Progenitor cell of endocrine pancreas (in vitro differentiated cells): ENCODE data around the gene RXRB. TPM values are rescaled to one million over a fixed set of nuclear protein-coding genes. Genes with fewer than 3 reads are reported as not detected.
A peak's percentile ranks its signal among the peaks of the same experiment; 100 is the strongest.

Experiments used
- DNase-seq: peaks from one replicate; pipeline ENCODE4 v3.0.0; 2021; ENCODE audit warnings: low spot score; ENCODE audit not compliant: unreplicated experiment
- H3K27ac Mint-ChIP-seq: 2 replicates; pipeline ENCODE4 v1.8.0; 2021; ENCODE audit warnings: mild to moderate bottlenecking, moderate library complexity, mixed read lengths
- H3K27me3 Mint-ChIP-seq: 2 replicates; pipeline ENCODE4 v1.8.0; 2021; ENCODE audit warnings: mixed read lengths
- H3K36me3 Mint-ChIP-seq: 2 replicates; pipeline ENCODE4 v1.8.0; 2022; ENCODE audit warnings: mixed read lengths; ENCODE audit not compliant: insufficient read depth
- H3K4me1 Mint-ChIP-seq: 2 replicates; pipeline ENCODE4 v1.8.0; 2021; ENCODE audit warnings: low read depth, mixed read lengths
- H3K4me3 Mint-ChIP-seq: 2 replicates; pipeline ENCODE4 v1.8.0; 2021; ENCODE audit warnings: low read depth, mild to moderate bottlenecking, moderate library complexity, mixed read lengths
- H3K9me3 Mint-ChIP-seq: 2 replicates; pipeline ENCODE4 v1.8.0; 2021; ENCODE audit warnings: low read depth, mixed read lengths
- CTCF ChIP-seq: fragments of 200-600 bp; sonication (generic); IDR thresholded peaks from one replicate; pipeline ENCODE4 v1.5.0; 2021; ENCODE audit warnings: antibody characterized with exemption, mild to moderate bottlenecking; ENCODE audit not compliant: unreplicated experiment
- total RNA-seq: library from RNA; stranded (reverse); gene quantifications from 2 replicates; pipeline ENCODE4 v1.2.1, GENCODE V29; 2021

Gene RXRB
- total RNA-seq, 1 donor from 2014 or later: 47.1 TPM

- peak; percentile 87 for DNase-seq
- TF ChIP-seq CTCF: peak; percentile 93
- Mint-ChIP-seq H3K27ac (peak overlapping the region; percentile 49), H3K4me1 (peaks cover 18% of the 10 kb centered on the region), H3K27me3 (peaks cover 22% of the 10 kb centered on the region), H3K4me3 (peak overlapping the region; percentile 73), H3K36me3 (peaks cover 14% of the 10 kb centered on the region), H3K9me3 (no peaks in the 10 kb centered on the region)
Measured at GRCh38 chr6:33247977-33248642, 47.6 kb upstream of the RXRB start.

- Mint-ChIP-seq H3K27ac (no peak overlapping the region), H3K9me3 (no peaks in the 10 kb centered on the region), H3K4me1 (peaks cover 4% of the 10 kb centered on the region), H3K27me3 (peaks cover 49% of the 10 kb centered on the region), H3K4me3 (no peak overlapping the region), H3K36me3 (no peaks in the 10 kb centered on the region)
- TF ChIP-seq CTCF: no peak
- no peak for DNase-seq
Measured at GRCh38 chr6:33243476-33243875, 43.0 kb upstream of the RXRB start.

DNA sequence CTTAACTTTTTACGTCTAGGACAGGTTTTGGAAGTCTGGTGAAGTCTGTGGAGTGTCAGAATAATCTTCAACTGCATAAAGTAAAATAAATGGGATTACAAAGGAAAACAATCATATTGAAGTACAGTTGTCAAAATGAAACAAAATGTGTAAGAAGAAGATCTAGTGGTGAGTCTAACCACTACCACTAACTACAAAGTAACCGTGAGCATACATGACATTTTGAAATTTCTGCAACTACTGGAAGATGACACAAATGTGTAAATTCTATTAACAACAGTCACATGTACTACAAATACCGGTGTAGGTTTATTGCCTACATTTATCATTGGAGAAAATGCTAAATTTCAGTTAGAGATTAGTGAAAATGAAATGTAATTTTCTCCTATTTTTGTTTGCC is 41.5 kb upstream of the RXRB start:
- H3K4me1 Mint-ChIP-seq: no peaks in the 10 kb centered on the region
- peaks cover 50% of the 10 kb centered on the region for H3K27me3 Mint-ChIP-seq
- no peak for TF ChIP-seq CTCF
- no peaks in the 10 kb centered on the region for H3K36me3 Mint-ChIP-seq
- H3K9me3 Mint-ChIP-seq: no peaks in the 10 kb centered on the region
- DNase-seq: no peak
- H3K4me3 Mint-ChIP-seq: no peak overlapping the region
- no peak overlapping the region for H3K27ac Mint-ChIP-seq

GRCh38 chr6:33237741-33238140 is 37.3 kb upstream of the RXRB start:
- Mint-ChIP-seq H3K27ac (no peak overlapping the region), H3K9me3 (no peaks in the 10 kb centered on the region), H3K27me3 (peaks cover 46% of the 10 kb centered on the region), H3K4me3 (no peak overlapping the region), H3K4me1 (peaks cover 5% of the 10 kb centered on the region), H3K36me3 (no peaks in the 10 kb centered on the region)
- DNase-seq: no peak
- TF ChIP-seq CTCF: no peak

DNA sequence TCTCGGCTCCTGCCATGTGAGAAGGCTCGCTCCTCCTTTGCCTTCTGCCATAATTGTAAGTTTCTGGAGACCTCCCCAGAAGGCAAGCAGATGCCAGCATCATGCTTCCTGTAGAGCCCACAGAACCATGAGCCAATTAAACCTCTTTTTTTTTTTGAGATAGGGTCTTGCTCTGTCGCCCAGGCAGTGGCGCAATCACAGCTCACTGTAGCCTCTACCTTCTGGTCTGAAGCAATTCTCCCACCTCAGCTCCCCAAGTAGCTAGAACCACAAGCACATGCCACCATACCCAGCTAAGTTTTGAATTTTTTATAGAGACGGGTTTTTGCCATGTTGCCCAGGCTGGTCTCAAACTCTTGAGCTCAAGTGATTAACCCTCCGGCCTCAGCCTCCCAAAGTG is 36.4 kb upstream of the RXRB start:
- Mint-ChIP-seq H3K27me3 (peaks cover 43% of the 10 kb centered on the region), H3K27ac (no peak overlapping the region), H3K9me3 (no peaks in the 10 kb centered on the region), H3K36me3 (no peaks in the 10 kb centered on the region), H3K4me1 (peaks cover 5% of the 10 kb centered on the region), H3K4me3 (no peak overlapping the region)
- TF ChIP-seq CTCF: no peak
- no peak for DNase-seq
